ENCODE data around the gene SCO2.
A peak's percentile ranks its signal among the peaks of the same experiment; 100 is the strongest.
"Not testable (repeated sequence)": the region's sequence is repeated elsewhere in the genome, so short reads cannot be mapped to it uniquely, and the experiment has no call there.

Gene SCO2

DNA sequence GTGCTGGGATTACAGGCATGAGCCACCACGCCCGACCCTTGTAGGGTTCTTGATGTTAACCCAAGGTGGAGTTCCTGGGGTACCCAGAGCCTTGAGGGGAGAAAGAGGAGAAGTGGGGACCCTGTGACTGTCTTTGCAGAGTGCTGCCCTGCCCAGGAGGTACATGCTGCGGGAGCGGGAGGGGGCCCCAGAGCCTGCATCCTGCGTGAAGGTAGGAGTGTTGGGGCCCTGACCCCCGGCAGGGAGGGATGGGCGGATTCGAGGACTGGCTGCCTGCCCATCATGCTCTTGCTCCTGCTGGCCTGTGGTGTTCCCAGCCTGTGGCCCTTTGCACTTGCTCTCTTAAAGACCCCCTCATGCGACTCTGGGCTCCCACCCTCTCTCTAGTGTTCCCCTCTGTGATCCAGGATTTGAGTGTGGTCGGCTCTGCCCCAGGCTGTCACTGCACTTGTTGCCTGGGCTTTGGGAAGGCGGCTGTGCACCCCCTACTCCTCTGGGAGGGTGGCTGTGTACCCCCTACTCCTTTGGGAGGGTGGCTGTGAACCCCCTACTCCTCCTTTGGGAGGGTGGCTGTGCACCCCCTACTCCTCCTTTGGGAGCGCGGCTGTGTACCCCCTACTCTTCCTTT is 4.5 kb downstream of the SCO2 start:
- DNase-seq (ENCODE audit: low read depth in 2 of 2) = no peak

DNA sequence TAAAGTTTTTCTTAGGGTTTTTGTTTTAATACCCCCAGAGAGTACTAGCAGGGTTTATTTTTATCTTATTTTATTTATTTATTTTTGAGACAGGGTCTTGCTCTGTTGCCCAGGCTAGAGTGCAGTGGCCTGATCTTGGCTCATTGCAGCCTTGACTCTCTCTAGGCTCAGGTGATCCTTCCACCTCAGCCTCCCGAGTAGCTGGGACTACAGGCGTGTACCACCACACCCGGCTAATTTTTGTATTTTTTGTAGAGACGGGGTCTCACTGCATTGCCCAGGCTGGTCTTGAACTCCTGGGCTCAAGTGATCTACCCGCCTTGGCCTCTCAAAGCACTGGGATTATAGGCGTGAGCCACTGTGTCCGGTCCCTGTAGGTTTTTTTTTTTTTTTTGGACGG is 5.2 kb downstream of the SCO2 start:
- not testable (repeated sequence) for DNase-seq (ENCODE audit: low read depth in 2 of 2)

DNA sequence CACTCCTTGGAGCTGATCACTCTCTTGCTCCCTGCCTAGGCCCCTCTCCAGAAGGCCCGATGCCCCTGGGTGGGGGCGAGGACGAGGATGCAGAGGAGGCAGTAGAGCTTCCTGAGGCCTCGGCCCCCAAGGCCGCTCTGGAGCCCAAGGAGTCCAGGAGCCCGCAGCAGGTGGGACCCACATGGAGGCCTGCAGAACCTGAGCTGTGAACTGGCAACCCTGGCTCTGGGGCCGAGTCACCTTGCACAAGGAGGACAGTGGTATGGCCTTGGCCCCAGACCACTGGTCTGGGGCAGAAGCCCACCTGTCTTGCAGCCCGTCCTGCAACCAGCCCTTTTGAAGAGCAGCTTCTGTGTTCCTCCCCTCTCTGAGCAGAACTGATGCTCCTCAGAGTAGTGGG is 6.2 kb downstream of the SCO2 start:
- no peak for DNase-seq (ENCODE audit: low read depth in 2 of 2)

DNA sequence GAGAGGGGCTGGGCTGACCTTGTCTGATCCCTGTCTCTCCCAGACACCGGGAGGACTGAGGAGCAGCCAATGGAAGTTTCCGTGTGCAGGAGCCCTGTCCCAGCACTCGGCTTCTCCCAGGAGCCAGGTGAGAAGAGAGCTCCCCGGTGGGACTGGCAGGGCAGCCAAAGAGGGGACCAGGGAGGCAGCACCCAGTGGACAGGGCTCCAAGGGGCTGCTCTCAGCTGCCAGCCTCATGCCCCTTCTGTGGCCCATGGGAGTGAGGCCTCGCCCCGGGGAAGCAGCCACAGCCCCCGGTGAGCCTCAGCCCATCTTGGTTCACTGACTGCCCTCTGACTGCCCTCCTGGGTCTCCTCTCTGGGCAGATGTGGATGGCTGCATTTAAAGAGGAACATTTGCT is 6.8 kb downstream of the SCO2 start:
- no peak for DNase-seq (ENCODE audit: low read depth in 2 of 2)

DNA sequence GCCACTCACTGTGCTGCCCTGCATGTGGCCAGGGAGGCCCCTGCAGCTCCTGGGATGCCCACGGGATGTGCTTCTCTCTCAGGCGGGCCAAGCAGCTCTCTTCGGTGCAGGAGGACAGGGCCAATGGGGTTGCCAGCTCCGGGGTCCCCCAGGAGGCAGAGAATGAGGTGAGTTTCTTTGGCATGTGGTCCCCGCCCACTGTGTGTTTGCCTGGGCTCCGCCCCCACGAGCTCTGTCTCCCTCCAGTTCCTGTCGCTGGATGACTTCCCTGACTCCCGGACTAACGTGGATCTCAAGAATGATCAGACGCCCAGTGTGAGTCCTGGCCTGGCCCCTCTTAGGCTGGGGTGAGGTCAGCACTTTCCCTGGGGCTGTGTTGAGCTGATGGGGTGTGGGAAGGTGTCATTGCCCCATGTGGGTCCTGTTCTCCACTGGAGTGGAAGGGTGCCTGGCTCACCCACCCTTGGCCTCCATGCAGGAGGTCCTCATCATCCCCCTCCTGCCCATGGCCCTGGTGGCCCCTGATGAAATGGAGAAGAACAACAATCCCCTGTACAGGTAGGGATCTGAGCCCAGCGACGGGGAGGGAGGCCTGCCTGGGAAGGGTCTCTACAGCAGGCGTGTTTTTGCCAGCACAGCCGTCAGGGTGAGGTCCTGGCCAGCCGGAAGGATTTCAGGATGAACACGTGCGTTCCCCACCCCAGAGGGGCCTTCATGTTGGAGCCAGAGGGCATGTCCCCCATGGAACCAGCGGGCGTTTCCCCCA is 7.7 kb downstream of the SCO2 start:
- no peak for DNase-seq (ENCODE audit: low read depth in 2 of 2)

DNA sequence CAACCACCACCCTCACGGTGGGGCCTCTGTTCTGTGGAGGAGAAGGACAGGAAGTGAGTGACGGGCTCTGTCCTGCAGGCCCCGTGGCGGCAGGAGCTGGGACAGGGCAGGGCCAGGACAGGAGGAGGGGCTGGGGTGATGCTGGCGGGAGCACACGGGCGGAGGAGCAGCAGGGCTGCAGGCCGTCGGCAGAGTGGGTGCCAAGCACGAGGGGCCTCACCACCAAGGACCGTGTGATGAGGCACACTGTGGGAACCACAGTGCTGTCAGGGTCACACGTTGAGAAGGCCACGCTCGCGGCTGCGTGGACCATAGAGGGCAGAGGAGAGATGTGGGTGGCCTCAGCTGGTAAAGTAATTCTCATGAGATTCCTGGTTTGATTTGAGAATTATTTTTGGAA is 8.5 kb downstream of the SCO2 start:
- DNase-seq (ENCODE audit: low read depth in 2 of 2) = no peak

DNA sequence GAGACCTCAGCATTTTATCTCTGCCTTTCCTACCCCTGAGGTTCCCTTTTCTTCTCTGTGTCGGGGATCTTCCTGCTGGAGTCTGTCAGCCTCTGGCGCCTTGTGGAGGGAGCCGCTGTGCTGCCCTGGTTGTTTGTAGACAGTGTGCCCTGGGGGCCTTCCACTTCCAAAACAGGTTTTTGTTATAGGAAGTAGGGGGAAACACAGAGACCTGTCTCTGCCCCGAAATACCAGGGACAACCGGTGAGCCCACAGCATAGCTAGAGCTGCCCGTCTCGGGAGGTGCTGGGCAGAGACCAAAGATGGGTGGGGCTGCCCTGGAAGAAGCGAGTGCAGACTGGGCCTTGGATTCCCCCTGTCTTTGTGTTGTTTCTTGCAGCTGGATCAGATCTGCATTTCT is 9.3 kb downstream of the SCO2 start:
- no peak for DNase-seq (ENCODE audit: low read depth in 2 of 2)

DNA sequence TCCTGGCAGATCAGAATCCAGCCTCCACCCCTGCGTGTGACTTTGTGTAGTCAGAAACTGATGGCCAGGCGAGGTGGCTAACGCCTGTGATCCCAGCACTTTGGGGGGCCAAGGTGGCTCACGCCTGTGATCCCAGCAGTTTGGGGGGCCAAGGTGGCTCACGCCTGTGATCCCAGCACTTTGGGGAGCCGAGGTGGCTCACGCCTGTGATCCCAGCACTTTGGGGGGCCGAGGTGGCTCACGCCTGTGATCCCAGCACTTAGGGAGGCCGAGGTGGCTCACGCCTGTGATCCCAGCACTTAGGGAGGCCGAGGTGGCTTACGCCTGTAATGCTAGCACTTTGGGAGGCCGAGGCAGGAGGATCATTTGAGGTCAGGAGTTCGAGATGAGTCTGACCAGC is 12.2 kb downstream of the SCO2 start:
- DNase-seq (ENCODE audit: low read depth in 2 of 2) = no peak

DNA sequence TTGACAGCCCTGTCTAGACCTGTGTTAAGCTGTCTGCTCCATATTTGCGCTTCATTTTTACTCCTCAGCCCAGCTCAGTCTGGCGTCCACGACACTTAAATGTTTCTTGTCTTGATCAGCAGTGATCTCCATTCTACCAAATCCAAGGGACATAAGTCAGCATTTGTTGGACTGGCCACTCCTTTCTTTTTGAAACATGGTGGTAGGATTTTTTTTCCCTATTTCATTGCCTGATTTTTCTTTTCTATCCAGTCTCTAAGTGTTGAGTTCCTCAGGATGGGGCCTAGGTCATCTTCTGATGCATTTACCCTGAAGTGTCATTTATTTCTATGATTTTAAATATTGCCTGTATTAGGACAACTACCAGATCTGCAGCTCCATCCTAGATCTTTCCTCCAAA is 16.5 kb downstream of the SCO2 start:
- no peak for DNase-seq (ENCODE audit: low read depth in 2 of 2)

DNA sequence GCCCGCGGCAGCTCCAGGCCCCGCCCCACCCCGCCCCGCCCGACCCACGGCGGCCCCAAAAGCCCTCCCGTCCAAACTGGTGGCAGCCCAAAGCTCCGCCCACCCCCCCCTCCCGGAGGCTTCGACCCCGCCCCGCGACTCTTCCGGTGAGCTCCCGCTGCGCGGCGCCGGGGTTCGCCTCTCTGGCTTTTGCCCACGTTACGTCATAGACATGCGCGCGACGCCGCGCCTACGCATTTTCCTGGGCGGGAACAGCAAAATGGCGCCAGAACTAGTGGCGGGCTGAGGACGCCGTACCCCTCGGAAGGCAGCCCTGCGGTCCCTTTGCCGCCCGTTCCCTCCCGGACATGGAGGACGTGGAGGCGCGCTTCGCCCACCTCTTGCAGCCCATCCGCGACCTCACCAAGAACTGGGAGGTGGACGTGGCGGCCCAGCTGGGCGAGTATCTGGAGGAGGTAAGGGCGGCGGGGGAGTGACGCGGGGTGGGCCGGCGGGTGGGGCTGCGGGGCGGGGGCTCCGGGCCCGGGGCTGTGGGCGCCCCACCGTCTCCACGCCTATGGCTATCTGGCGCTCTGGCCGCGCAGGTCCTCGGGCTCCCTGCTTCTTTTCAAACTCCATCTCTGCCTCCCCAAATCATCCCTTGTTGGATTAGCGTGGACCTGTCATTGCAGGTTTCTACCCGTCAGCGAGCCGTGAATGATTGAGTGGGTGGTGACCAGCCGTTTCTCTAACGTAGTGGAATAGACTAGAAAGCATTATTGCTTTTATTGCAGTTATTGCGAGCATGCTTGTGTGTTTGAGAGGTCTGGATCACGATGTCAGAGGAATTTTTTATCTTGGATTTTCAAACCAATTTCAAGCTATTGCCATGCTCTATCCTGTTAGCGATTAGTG is 17.2 kb downstream of the SCO2 start, which contains the start of gene NCAPH2:
TSS of gene NCAPH2 (plus strand) at position 234 of the 894 bp plus-strand sequence. CDS start at position 348, 114 bp downstream.
- DNase-seq (ENCODE audit: low read depth in 2 of 2) = peak; percentile 97 to 98

DNA sequence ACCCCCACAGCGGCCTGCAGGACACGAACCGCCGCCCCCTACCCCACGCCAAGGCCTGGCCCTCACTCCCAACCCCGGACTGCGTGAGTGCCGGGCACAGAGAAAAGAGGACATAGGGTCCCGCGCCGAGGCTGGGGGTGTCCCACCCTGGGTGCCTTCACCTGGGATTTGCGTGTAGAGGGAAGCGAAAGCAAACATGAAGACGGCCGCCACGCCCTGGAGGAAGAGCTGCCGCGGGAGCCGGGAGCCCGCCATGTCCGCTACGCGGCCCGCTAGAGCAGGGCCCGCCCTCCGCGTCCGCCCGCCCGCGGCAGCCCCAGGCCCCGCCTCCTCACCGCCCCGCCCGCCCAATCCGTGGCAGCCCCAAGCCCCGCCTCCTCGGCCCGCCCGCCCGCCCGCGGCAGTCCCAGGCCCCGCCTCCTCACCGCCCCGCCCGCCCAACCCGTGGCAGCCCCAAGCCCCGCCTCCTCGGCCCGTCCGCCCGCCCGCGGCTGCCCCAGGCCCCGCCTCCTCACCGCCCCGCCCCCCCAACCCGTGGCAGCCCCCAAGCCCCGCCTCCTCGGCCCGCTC is 17.9 kb downstream of the SCO2 start, which contains the start of gene LMF2:
TSS of gene LMF2 (minus strand) at position 282 of the 570 bp plus-strand sequence. CDS start at position 255, 27 bp downstream.
- DNase-seq (ENCODE audit: low read depth in 2 of 2) = peak; percentile 90 to 93

DNA sequence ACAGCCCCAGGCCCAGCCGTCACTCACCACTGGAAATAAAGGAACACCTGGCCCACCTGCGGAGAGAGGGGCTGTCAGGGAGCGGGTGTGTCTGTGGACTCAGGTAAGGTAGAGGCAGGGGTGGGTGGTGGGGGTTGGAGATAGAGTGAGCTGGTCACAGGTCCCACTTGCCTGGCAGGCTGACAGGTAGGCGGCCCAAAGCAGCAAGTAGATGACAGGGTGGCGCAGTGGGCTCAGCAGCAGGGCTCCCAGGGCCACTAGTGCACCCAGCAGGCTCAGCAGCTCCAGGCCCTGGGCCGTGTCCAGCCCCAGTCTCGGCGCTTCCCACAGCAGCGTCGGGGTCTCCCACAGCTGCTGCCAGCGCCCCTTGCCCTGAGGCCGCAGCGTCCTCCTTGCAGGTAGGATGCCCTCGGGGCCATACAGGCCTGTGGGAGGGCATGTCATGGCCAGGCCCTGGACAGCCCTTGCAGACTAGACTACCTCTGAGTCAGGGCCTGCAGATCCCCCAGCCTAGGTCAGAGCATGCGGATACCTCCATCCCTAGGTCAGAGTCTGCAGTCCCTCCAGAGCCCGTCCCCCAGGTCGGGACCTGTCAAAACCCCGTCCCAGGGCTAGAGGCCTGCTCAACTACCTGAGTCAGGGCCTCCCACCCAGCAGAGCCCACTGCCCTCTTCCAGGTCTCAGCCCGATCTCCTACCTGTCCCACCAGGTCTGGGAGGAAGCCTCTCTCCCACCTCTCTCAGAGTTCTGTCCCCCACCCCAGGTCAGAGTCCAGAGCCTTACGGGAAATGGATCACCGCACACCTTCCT is 18.6 kb downstream of the SCO2 start:
- DNase-seq (ENCODE audit: low read depth in 2 of 2) = no peak

DNA sequence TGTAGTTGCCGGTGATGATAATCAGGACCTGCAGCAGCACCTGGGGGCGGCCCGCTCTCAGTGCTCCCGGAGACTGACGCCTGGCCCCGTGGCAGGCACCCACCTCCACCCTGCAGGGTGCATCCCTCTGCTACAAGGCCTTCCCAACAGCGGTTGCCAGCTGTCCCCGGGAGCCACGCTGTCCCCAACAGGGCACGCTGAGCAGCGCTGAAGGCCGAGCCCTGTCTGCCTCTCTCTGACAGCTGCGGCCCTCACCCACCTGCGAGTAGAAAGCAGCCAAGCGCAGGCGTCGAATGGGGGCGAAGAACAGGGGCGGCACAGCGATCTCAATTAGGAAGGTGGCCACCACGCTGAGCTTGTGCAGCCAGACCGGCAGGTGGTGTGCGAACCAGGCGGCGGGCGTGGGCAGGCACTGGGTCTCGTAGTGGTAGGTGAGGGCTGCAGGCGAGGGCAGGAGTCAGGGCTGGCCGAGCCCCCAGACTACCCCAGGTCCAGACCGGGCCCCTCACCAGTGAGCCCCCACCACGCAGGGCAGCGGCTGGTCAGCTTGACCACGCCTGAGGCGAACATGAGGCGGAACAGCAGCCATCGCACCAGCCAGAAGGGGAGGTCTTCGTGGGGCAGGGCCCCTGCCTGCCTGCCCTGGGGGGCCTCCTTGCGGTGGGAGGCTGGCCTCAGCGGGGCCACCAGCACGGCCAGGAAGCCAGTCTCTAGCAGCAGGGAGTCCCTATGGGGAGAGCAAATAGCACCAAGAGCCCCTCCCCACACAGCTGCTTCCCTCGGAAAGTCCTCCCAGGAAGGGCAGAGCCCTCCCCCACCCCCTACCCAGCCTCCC is 19.4 kb downstream of the SCO2 start:
- DNase-seq (ENCODE audit: low read depth in 2 of 2) = no peak

DNA sequence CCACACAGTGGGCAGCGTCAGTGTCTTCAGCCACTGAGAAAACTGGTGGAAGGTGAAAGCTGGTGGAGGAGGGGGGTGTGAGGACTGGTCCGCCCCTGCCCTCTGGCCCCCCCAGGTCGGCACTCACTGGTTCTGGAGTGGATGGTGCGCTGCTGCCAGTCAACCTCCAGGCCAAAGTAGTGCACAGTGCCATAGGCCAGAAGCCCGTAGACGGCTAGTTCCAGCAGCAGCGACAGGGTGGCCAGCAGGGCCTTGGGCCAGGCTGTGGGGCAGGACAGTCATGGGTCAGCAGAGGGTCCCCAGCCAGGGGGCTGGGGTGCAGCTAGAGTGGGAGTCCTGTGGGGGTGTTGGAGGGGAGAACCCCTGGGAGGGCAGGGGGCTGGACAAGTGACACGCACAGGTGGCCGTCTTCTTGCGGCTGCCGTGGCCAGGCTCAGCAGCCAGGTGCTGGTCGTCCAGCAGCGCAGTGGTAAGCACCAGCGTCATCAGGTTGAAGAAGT is 20.1 kb downstream of the SCO2 start:
- DNase-seq (ENCODE audit: low read depth in 2 of 2) = no peak

DNA sequence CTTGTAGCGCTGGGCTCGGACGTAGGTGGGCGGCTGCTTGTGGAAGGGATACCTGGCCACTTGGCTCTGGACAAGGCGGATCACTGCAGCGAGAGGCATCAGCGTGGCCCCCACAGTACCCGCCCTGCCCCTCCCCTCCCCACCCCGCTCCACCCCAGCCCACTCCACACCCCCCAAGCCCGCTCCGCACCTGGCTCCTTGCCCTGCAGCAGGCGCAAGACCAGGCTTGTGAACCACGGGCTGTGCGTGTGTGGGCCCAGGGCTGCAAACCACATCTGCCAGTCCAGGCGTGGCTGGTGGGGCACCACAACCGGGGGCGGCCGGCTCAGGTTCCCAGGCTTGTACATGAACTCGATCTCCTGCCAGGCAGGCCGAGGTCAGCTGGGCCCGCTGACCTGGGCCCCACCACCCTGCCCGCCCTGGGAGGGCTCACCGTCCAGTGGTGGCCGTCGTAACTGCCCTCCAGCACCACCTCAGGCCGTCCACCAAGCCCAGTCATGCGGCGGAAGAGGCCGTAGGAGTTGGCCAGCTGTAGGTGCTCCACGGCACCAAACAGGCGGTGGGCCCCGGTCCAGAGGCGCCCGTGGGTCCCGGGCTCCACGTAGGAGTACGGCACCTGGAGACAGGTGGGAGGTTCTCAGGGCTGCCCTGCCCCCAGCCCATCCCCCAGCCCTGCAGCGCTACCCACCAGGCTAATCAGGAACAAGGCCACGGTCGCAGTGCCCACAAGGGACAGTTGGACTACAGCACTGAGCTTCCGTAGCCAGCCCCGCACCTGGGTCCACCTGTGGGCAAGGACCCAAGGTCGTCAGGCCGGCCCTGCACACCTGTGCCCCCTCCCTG is 20.8 kb downstream of the SCO2 start:
- DNase-seq (ENCODE audit: low read depth in 2 of 2) = no peak

DNA sequence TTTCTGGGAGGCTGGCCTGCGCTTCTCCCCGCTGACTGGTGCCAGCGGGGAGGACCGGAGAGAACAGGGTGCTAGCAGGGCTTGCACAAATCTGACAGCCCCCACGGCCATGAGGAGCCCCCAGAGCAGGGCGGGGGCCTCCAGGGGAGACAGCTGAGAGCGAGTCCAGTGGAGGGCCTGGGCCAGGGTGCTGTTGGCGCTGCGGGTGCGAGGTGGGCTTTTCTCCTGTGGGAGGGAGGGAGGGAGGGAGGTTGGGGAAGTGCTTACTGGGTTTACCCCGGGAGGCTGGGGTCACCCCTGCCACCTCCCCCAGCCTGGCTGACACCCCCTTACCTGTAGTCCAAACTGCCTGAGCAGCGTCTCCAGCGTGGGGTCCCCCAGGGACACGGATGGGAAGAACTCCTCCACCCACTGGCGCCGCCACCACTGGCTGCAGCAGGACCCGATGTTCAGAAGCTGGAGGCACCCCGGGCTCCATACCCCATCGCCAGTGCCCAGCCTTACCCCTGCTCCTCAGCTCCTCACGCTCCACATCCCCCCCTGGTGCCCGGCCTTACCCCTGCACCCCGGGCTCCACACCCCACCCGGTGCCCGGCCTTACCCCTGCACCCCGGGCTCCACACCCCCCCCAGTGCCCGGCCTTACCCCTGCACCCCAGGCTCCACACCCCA is 21.8 kb downstream of the SCO2 start:
- no peak for DNase-seq (ENCODE audit: low read depth in 2 of 2)

DNA sequence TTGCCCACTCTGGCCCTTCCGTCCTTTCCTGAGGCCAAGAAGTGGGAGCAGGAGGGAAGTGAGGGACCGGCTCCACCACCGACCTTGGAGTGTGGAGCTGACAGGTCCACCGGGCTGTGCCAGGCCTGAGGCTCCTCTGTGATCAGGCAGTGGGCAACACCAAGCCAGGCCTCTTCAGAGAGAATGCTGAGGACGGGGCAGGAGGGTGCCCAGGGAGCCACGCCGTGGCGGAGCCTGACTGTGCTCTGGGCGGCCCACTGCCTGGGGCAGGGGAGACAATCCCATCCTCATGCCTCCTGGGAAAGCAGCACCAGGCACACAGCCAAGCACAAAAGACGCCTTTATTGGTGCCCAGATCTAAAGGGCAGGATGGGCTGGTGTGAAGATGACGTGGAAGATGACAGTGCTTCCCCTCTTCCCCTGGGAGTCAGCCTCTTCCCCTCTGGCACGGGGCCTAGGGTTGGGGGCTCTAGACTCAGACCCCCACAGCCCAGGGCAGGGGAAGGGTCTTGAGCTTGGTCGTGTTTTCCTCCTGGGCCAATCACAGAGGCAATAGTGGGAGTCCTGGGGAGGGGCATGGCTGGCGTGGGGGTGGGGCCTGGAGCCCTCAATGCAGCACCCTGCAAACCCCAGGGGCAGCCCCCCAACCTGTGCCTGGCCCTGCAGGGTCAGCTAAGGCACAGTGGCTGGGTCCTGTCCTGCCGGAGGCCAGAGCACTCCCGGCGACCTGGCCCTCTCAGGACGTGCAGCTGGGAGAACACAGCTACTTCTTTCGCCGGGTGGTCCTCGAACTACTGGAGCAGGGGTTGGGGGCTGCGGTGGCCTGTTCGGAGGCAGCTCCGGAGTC is 22.5 kb downstream of the SCO2 start:
- no peak for DNase-seq (ENCODE audit: low read depth in 2 of 2)

DNA sequence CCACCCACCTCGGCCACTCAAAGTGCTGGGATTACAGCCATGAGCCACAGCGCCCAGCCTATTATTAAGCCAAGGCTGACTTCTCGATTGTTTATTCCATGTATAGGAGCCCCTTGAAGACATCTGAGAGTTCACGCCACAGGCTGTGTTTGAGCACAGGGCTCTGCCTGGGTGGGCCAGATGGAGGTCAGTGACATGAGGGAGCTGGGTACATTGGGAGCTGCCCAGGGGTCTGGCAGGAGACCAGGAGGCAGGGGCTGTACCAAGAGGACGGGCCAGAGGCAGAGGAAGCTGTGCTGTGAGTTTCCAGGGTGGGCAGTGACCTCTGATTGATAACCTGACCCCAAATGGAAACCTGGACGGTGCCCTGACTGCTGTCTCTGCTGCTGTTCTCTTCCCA is 23.3 kb downstream of the SCO2 start:
- no peak for DNase-seq (ENCODE audit: low read depth in 2 of 2)

Data from stimulated activated CD8-positive, alpha-beta memory T cell treated with anti-CD3 and anti-CD28 coated beads, Interleukin-2, amount 100 ng/mL, for 1 hour (primary cell).